Omental fat pad (tissue), 4 donors: ENCODE measurements around the gene LYZ. TPM values are rescaled to one million over a fixed set of nuclear protein-coding genes. Genes with fewer than 3 reads are reported as not detected.

Experiments
- ATAC-seq: fragments of 150-250 bp; one replicate; pipeline ENCODE4 v1.9.1; 2016; ENCODE audit warnings: mild to moderate bottlenecking, moderate library complexity; ENCODE audit not compliant: low FRiP score
- DNase-seq: peaks from one replicate; pipeline ENCODE4 v3.0.0-alpha.2; 2019; ENCODE audit warnings: low spot score
- small RNA-seq: library from RNA; depleted of rRNA; stranded (forward); fragments of <200 nt; gene quantifications from one replicate; pipeline ENCODE3, GENCODE V24; 2016
- total RNA-seq, 4 donors: library from RNA; depleted of rRNA; stranded (reverse); fragments of >200 nt; gene quantifications; one replicate each; pipeline ENCODE4 v1.1.0, GENCODE V29; 2016
- TF ChIP-seq, protein P1 (sequence below), 3 donors: fragments of 450-650 bp; IDR thresholded peaks; one replicate each; pipeline ENCODE4 v1.5.1; 2016 to 2017; ENCODE audit warnings: antibody characterized with exemption in 3 of 3, mild to moderate bottlenecking in 3 of 3, moderate library complexity in 2 of 3

Gene LYZ
- total RNA-seq, 4 donors from 2014 or later: 39.8 to 214 (median 94.1) TPM

DNA sequence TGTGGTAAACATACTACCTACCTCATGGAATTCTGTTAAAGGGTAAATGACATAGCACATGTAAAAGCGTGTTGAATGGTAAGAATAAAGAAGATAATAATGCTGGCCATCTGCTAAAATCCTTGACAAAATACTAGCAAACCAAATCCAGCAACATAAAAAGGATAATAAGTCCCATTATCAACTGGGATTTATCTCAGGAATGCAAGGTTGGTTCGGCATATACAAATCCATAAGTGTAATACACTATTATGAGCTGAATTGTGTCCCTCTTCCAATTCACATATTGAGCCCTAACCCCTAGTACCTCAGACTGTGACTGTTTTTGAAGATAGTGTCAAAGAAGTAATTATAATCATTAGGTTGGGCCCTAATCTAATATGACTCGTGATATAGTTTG is 48.8 kb downstream of the LYZ start:
- ATAC-seq: no peak
- TF ChIP-seq, protein P1, sequence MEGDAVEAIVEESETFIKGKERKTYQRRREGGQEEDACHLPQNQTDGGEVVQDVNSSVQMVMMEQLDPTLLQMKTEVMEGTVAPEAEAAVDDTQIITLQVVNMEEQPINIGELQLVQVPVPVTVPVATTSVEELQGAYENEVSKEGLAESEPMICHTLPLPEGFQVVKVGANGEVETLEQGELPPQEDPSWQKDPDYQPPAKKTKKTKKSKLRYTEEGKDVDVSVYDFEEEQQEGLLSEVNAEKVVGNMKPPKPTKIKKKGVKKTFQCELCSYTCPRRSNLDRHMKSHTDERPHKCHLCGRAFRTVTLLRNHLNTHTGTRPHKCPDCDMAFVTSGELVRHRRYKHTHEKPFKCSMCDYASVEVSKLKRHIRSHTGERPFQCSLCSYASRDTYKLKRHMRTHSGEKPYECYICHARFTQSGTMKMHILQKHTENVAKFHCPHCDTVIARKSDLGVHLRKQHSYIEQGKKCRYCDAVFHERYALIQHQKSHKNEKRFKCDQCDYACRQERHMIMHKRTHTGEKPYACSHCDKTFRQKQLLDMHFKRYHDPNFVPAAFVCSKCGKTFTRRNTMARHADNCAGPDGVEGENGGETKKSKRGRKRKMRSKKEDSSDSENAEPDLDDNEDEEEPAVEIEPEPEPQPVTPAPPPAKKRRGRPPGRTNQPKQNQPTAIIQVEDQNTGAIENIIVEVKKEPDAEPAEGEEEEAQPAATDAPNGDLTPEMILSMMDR (IDR thresholded peaks at IDR 0.05): no peak
- DNase-seq: no peak

DNA sequence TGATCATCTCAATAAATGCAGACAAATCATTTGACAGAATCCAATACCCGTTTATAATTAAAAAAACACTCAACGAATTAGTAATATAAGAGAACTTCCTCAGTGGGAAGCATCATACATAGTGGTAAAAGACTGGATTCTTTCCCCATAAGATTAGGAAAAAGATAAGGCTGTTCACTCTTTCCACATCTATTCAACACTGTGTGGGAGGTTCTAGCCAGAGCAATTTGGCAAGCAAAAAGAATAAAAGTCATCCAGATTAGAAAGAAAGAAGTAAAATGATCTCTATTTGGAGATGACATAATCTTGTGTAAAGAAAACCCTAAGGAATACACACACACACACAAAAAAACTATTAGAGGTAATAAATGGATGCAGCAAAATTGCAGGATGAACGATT is 49.8 kb downstream of the LYZ start:
- TF ChIP-seq, protein P1 (IDR thresholded peaks at IDR 0.05): no peak
- DNase-seq (no peak), ATAC-seq (no peak)

DNA sequence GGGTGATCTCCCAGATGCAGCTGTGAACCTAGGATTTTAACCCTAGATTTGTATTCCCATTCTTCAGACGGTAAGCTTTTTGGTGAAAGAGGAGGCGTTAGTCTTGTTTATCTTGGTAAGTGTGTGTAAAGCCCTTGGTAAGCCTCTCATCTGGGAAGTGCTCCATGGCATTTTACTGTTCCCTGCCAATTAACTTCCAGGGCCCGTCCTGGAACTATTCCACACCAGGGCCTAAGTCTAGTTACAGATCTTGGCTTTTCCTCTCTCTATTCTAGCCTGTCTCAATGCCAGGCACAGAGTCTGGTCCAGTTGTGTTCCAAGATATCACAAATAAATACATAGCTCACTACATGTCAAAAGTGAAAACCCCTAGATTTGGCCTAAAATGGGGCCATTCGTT is 53.8 kb downstream of the LYZ start:
- no peak for ATAC-seq
- TF ChIP-seq, protein P1 (IDR thresholded peaks at IDR 0.05): no peak

More for the DNA sequence above, 53.8 kb downstream of the LYZ start:
- DNase-seq: no peak

Small RNA genes lying within 50 kb of the gene (small RNA-seq; reads per million reads assigned to genes)
- not detected for gene RN7SL804P

Other genes with a start within 250 kb of the LYZ start
- gene CPSF6, start 108.8 kb upstream of the LYZ start, total RNA-seq: 10 to 100 TPM; 23.7 to 37.3 (median 28.0) TPM
- gene YEATS4, start 11.4 kb downstream of the LYZ start, total RNA-seq: 10 to 100 TPM in 1 of 4 donors, 1 to 10 TPM in 3; 6.0 to 10.6 (median 7.0) TPM
- 10 to 100 TPM; 41.0 to 48.4 (median 47.1) TPM for gene FRS2, start 122.0 kb downstream of the LYZ start, total RNA-seq
- 100 to 1,000 TPM in 3 of 4 donors, 10 to 100 TPM in 1; 99.5 to 222 (median 129) TPM for gene CCT2, start 237.1 kb downstream of the LYZ start, total RNA-seq